WI38 (cell line): Measurements from ENCODE around the gene DSCAML1.

Experiments
- H3K4me3 ChIP-seq: 2 replicates; pipeline ENCODE4 v1.5.1; 2011; ENCODE audit warnings: low read depth, mild to moderate bottlenecking, control low read depth, low read length
- CTCF ChIP-seq: IDR thresholded peaks from 2 replicates; pipeline ENCODE4 v1.5.1; 2012; ENCODE audit warnings: low read depth, mild to moderate bottlenecking, control low read depth, low read length

DSCAML1 gene

GRCh38 chr11:117820071-117820470 lies 23.1 kb upstream of the DSCAML1 start:
- H3K4me3 ChIP-seq: no peak overlapping the region
- no peak for TF ChIP-seq CTCF

GRCh38 chr11:117819096-117820040 lies 22.4 kb upstream of the DSCAML1 start:
- no peak overlapping the region for H3K4me3 ChIP-seq
- peak; percentile 69 for TF ChIP-seq CTCF

- TF ChIP-seq CTCF: no peak
- H3K4me3 ChIP-seq: no peak overlapping the region
These were observed 21.2 kb upstream of the DSCAML1 start for GRCh38 chr11:117818041-117818873.

GRCh38 chr11:117817368-117818040 lies 20.5 kb upstream of the DSCAML1 start:
- H3K4me3 ChIP-seq: no peak overlapping the region

GRCh38 chr11:117816846-117817367 lies 19.9 kb upstream of the DSCAML1 start:
- H3K4me3 ChIP-seq: no peak overlapping the region
- TF ChIP-seq CTCF: no peak

More at GRCh38 chr11:117817368-117818040, 20.5 kb upstream of the DSCAML1 start:
- peak; percentile 99 for TF ChIP-seq CTCF

GRCh38 chr11:117816151-117816741 lies 19.2 kb upstream of the DSCAML1 start:
- no peak overlapping the region for H3K4me3 ChIP-seq
- TF ChIP-seq CTCF: no peak
